Measurements from ENCODE around the gene CHRM2. TPM values are rescaled to one million over a fixed set of nuclear protein-coding genes. Genes with fewer than 3 reads are reported as not detected.

The CHRM2 gene
- total RNA-seq, 4 donors from 2014 or later = 0.40 to 2.0 TPM; not detected in 2

- Histone ChIP-seq H3K4me1 (no peaks in the 10 kb centered on the region), H3K27ac (no peak overlapping the region), H3K36me3 (no peaks in the 10 kb centered on the region), H3K9me3 (no peaks in the 10 kb centered on the region), H3K27me3 (no peaks in the 10 kb centered on the region), H3K4me3 (no peak overlapping the region)
- no peak for TF ChIP-seq POLR2A (IDR thresholded peaks at IDR 0.05)
- TF ChIP-seq, protein P1, sequence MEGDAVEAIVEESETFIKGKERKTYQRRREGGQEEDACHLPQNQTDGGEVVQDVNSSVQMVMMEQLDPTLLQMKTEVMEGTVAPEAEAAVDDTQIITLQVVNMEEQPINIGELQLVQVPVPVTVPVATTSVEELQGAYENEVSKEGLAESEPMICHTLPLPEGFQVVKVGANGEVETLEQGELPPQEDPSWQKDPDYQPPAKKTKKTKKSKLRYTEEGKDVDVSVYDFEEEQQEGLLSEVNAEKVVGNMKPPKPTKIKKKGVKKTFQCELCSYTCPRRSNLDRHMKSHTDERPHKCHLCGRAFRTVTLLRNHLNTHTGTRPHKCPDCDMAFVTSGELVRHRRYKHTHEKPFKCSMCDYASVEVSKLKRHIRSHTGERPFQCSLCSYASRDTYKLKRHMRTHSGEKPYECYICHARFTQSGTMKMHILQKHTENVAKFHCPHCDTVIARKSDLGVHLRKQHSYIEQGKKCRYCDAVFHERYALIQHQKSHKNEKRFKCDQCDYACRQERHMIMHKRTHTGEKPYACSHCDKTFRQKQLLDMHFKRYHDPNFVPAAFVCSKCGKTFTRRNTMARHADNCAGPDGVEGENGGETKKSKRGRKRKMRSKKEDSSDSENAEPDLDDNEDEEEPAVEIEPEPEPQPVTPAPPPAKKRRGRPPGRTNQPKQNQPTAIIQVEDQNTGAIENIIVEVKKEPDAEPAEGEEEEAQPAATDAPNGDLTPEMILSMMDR (IDR thresholded peaks at IDR 0.05) = no peak
- DNase-seq = no peak
Measured at GRCh38 chr7:137020351-137020750, 151.9 kb downstream of the CHRM2 start.

DNA sequence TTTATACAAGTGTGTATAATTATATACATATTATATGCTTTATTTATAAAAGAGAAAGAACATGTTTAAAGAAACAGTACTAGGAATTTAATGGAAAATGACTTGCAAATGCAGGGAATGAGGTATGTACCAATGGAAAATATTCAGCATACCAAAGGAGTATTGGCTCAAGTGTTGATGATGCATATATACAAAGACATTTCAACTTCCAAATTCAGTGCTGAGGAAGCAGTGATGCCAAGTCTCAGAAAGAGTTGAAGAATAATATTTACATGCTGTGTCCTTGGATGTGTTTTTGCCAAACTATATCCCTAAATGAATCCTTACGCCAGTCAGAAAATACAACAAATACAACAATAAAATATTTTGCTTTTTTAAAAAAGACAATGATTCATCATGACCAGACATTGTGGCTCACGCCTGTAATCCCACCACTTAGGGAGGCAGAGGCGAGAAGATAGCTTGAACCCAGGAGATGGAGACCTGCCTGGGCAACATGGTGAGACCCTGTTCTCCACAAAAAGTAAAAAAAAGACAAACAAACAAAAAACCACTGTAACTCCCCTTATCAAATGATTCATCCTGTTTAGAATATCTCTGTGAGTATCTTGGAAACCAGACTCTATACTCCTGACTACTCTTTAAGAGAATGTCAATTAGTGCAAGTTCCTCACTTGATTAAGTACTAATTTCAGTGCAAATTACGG, 157.2 kb downstream of the CHRM2 start:
- no peak for DNase-seq
- TF ChIP-seq, protein P1 (IDR thresholded peaks at IDR 0.05) = no peak
- TF ChIP-seq POLR2A (IDR thresholded peaks at IDR 0.05) = no peak
- no peaks in the 10 kb centered on the region for H3K27me3 ChIP-seq
- H3K9me3 ChIP-seq = peaks cover 0 to 7% (median 0%) of the 10 kb centered on the region in 4 donors
- no peak overlapping the region for H3K4me3 ChIP-seq
- no peaks in the 10 kb centered on the region for H3K4me1 ChIP-seq
- H3K36me3 ChIP-seq = no peaks in the 10 kb centered on the region
- peak overlapping the region in 1 of 4 donors; percentile 48 for H3K27ac ChIP-seq

DNA sequence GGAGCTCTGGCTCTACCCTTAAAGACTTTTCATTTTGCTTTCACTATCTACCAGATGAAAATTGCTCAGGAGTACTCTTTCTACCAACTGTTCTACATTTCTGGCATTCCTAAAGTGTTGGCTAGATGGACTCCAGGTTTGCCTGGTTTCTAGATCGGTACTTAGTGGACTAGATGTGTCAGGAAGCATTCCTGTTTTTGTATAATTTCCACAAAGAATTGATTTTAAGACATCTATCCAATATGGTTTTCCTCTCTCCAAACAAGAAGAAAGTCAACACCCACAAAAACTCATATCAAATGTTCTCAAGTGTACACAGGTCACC, 157.7 kb downstream of the CHRM2 start:
- Histone ChIP-seq H3K9me3 (peaks cover 0 to 7% (median 0%) of the 10 kb centered on the region in 4 donors), H3K27me3 (no peaks in the 10 kb centered on the region), H3K27ac (peak overlapping the region in 1 of 4 donors; percentile 18), H3K4me1 (no peaks in the 10 kb centered on the region), H3K36me3 (no peaks in the 10 kb centered on the region), H3K4me3 (no peak overlapping the region)
- TF ChIP-seq POLR2A (IDR thresholded peaks at IDR 0.05) = no peak
- TF ChIP-seq, protein P1 (IDR thresholded peaks at IDR 0.05) = no peak
- no peak for DNase-seq

GRCh38 chr7:137032436-137032835, 164.0 kb downstream of the CHRM2 start:
- no peaks in the 10 kb centered on the region for H3K36me3 ChIP-seq
- H3K4me3 ChIP-seq = no peak overlapping the region
- no peak for TF ChIP-seq POLR2A (IDR thresholded peaks at IDR 0.05)
- TF ChIP-seq, protein P1 (IDR thresholded peaks at IDR 0.05) = no peak
- H3K4me1 ChIP-seq = no peaks in the 10 kb centered on the region
- no peak overlapping the region for H3K27ac ChIP-seq
- no peak for DNase-seq
- peaks cover 0 to 7% (median 0%) of the 10 kb centered on the region in 4 donors for H3K9me3 ChIP-seq
- H3K27me3 ChIP-seq = no peaks in the 10 kb centered on the region

GRCh38 chr7:137036768-137037167, 168.3 kb downstream of the CHRM2 start:
- Histone ChIP-seq H3K4me3 (no peak overlapping the region), H3K27me3 (no peaks in the 10 kb centered on the region), H3K9me3 (peaks cover 0 to 5% (median 0%) of the 10 kb centered on the region in 4 donors), H3K4me1 (no peaks in the 10 kb centered on the region), H3K27ac (no peak overlapping the region), H3K36me3 (no peaks in the 10 kb centered on the region)
- TF ChIP-seq POLR2A (IDR thresholded peaks at IDR 0.05) = no peak
- TF ChIP-seq, protein P1 (IDR thresholded peaks at IDR 0.05) = no peak
- no peak for DNase-seq

Measured in Peyer's patch (tissue), 4 donors.